ENCODE measurements around the gene NTRK3.
"Not testable (repeated sequence)": the region's sequence is repeated elsewhere in the genome, so short reads cannot be mapped to it uniquely, and the experiment has no call there.

Gene NTRK3

DNA sequence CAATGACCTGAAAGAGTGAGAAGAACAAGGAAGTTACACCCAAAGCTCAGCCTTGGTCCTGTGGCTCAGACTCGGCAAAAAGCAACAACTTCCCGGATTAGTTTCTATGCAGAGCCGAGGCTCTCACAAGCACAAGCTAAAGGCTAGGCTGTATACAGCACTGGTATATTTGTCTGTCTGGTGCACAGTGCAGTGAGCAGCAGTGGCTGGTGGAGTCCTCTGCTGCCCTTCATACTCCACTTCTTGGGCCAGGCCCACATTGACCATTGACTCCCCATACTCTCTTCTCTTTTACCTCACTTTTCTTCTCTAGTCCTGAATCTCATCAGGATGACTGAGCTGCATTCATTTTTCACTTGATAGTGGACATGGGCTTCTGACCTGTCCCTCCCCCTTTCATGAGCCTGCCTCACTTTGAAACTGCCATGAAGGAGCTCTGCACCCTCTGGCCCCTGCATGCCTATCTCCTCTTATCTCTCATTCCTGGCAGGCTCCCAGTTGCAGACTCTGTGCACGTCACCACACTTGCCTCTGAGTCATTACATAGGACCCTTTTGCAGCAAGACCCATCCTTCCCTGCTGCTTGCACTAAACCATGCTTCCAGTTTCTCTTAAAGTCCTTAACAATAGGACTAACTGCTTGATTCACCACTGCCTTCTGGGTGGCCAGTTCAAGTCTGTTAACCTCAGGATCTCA lies 379.3 kb downstream of the NTRK3 start:
- no peak for DNase-seq (ENCODE audit: low read depth)

GRCh38 chr15:87874896-87875711 lies 381.4 kb downstream of the NTRK3 start:
- DNase-seq (ENCODE audit: low read depth) = no peak

DNA sequence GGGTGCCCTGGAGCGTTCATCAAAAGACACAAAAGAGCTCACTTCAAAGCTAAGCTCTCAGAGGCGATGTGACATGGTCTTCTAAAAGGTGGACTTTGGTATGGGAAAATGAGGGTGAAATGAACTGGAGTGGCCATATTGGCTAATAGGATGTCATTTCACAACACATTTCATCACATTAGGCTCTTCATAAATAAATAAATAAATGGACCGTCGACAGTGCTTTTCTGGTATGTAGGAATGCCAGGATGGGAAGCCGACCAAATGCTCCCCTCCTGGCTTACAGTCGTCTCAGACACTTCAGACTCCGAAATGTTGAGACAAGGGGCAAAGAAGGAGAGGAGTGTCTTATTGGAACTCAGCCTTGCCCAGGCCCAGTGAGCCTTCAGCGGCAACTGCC lies 383.0 kb downstream of the NTRK3 start:
- DNase-seq (ENCODE audit: low read depth) = no peak

GRCh38 chr15:87871731-87872320 lies 384.7 kb downstream of the NTRK3 start:
- DNase-seq (ENCODE audit: low read depth) = no peak

DNA sequence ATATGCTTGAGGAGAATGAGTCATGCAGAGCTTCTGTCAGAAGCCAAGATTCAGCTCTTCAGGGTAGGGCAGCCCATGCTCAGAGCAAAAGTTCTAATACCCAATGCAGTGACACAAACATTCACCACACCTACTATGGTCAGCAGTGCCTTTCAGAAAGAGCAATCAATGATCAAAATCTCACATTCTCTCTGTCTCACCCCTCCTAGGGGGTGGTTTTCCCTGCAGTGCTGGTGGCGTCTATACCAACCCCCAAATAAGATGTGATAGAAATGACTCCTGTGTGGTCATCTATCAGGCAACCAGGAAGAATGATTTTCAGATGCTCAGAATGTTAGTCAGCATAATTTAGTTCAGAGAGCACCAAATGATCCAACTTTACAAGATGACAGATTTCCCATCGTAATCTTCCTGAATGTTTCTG lies 385.3 kb downstream of the NTRK3 start:
- no peak for DNase-seq (ENCODE audit: low read depth)

GRCh38 chr15:87866961-87867360 lies 389.6 kb downstream of the NTRK3 start:
- DNase-seq (ENCODE audit: low read depth) = no peak

DNA sequence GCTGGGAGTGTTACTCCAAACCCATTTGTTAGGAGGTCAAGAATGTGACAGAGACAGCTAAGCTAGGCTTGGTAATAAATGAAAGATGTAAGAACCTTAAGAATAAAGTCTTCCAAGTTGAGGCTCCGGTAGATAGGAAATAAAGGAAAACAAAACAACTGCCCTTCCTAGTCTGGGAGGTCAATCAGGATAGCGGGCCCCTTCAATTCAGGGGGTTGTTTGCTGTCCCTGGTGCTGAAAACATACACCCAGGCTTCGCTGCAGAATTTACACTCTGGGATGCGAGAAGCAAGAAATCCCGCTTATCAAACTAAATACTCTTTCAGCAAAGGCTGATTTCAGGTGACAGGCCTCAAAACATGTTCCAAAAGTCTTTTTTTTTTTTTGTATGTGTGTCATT lies 393.4 kb downstream of the NTRK3 start:
- no peak for DNase-seq (ENCODE audit: low read depth)

DNA sequence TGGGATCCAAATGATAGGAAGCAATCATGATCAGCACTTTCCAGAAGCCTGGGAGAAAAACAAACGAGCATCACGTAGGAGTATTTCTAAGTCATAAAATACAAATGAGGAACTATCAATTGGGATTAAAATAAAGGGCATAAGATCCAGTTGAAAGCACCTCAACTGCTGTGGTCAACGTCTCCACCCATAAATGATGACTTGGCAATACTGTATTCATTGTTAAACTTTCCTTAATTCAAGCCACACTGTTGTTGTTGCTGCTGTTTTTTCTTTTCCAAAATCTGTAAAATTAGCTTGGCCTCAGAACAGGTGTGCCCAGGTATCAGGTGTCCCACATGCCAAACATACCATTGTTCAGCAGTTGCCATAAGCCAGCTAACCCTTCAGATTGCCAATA lies 395.8 kb downstream of the NTRK3 start:
- no peak for DNase-seq (ENCODE audit: low read depth)

- DNase-seq (ENCODE audit: low read depth) = no peak
Observed at GRCh38 chr15:87858651-87859050, 397.9 kb downstream of the NTRK3 start.

DNA sequence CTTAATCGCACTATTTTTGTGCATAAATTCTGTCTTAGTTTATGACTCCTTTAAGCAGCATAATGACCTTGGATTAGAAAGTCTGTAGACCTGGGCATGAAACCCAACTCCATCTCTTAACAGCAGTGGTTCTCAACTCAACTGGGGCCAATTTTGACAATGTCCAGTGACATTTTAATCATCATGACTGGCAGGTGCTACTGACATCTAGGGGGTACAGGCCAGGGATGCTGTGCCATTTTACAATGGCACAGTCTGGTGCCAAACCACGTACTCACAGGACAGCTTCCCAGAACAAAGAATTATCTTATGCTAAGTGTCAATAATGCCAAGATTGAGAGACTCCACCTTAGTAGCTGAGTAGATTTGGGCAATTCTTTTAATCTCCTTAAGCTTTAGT lies 405.0 kb downstream of the NTRK3 start:
- no peak for DNase-seq (ENCODE audit: low read depth)

GRCh38 chr15:87850916-87851315 lies 405.6 kb downstream of the NTRK3 start:
- no peak for DNase-seq (ENCODE audit: low read depth)

GRCh38 chr15:87849181-87849580 lies 407.4 kb downstream of the NTRK3 start:
- no peak for DNase-seq (ENCODE audit: low read depth)

GRCh38 chr15:87848012-87848411 lies 408.5 kb downstream of the NTRK3 start:
- DNase-seq (ENCODE audit: low read depth) = no peak

GRCh38 chr15:87846746-87847145 lies 409.8 kb downstream of the NTRK3 start:
- no peak for DNase-seq (ENCODE audit: low read depth)

- DNase-seq (ENCODE audit: low read depth) = no peak
Observed at GRCh38 chr15:87843312-87843711, 413.2 kb downstream of the NTRK3 start.

- no peak for DNase-seq (ENCODE audit: low read depth)
Observed at GRCh38 chr15:87841426-87841998, 415.0 kb downstream of the NTRK3 start.

GRCh38 chr15:87835830-87836229 lies 420.7 kb downstream of the NTRK3 start:
- DNase-seq (ENCODE audit: low read depth) = not testable (repeated sequence)

DNA sequence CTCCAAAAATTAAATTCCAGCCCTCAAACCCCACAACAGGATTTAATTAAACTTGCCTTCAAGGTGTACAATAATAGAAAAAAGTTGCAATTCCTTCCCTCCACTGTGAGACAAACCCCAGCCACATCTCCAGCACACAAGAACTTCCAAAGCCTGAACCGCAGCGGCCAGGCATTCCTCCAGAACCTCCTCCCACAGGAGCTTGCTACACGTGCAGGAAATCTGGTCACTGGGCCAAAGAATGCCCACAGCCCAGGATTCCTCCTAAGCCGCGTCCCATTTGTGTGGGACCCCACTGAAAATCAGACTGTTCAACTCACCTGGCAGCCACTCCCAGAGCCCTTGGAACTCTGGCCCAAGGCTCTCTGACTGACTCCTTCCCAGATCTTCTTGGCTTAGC lies 423.2 kb downstream of the NTRK3 start:
- DNase-seq (ENCODE audit: low read depth) = not testable (repeated sequence)

DNA sequence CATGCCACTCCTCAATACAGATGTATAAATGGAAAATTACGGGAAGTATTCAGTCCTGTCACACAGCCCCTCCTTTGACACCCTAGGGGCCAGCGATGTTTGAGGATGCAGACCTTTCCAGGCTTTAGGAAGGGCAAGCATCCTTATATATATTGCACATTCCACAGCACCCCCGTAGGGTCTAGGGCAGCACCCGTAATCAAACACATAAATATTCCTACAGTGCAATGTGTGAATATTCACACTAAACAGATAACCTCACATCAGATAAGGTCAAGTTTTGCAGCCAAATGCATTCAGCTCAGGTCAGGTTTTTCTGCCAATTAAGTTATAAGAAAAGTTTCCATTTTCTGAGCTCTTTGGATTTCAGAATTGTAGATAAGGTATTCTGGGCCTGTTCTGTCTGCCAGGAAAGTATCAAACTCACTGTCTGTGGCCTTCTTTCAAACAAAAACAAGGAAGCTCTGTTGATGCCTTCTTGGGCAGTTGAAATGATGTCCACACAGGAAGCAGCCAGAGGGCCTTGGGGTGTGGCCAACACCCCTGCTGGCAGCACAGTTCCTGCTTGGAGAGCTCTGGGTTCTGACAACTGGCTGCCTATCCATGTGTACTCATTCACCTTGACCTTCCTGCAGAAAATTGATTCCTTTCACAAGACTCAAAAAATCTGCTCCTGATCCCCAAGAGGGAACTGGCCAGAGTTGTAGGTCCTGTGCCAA lies 427.0 kb downstream of the NTRK3 start:
- no peak for DNase-seq (ENCODE audit: low read depth)

GRCh38 chr15:87828608-87829007 lies 427.9 kb downstream of the NTRK3 start:
- DNase-seq (ENCODE audit: low read depth) = no peak

DNA sequence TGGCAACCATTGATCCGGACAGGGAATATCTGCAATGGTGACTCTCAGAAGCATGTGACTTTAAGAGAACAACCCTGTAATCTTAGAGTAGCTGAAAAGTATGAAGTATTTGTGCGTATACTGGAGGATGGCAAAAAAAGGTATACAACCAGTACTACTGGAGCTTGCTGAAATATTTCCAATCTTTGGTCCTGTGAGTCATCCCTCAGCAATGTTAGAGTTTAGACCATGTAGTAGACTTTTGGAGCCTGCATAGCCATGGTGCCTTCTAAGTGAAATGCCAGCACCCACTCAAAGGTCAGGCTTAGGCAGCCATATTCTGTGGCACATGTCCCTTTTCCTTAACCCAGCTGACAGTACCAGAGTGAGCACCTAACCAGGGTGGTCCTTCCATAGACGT lies 429.4 kb downstream of the NTRK3 start:
- DNase-seq (ENCODE audit: low read depth) = no peak

DNA sequence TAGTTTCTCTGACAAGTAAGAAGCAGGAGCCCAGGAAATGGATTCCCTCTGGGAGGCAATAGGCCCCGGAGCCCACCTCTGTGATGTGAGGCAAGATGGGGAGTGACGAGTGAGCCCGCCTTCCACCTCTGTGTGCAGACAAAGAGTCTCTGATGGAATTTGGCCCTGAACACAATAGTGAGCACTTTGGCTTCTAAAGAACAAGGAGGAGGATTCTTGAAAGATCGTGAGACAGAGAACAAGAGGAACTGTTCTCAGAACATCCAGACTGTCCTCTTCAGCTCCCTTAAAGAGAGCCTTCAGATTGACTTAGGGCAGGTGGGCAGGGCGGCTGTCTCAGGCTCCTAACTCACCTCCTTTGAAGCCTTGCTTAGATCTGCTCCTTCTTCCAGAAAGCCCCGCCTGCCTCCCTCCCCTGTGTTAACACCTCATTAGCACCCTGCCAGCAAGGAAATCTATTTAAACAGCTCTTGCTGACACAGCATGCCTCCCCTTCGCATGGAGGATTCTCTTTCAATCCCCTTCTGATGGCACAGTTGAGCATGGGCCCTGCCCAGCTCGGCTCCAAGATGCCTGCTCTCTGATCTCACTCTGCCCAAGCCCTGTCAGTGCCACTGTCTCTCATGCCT lies 430.3 kb downstream of the NTRK3 start:
- no peak for DNase-seq (ENCODE audit: low read depth)

Measured in stromal cell of bone marrow (primary cell).